SU-DHL-6 (cell line): Measurements from ENCODE around the gene MYH6.

Experiments
- CTCF ChIP-seq: fragments of 200-600 bp; sonication (generic); IDR thresholded peaks from one replicate; pipeline ENCODE4 v1.5.1; 2017; ENCODE audit warnings: antibody characterized with exemption, mild to moderate bottlenecking, low read length, moderate library complexity; ENCODE audit not compliant: insufficient read depth, poor library complexity, severe bottlenecking
- EZH2phosphoT487 ChIP-seq: fragments of 200-600 bp; sonication (generic), shearing (Covaris generic); conservative IDR thresholded peaks from 2 replicates; pipeline ENCODE4 v1.6.1; 2018; ENCODE audit warnings: mild to moderate bottlenecking, antibody characterized with exemption, low read length, moderate library complexity, mixed read lengths

- no peak for TF ChIP-seq CTCF
- TF ChIP-seq EZH2phosphoT487, result no peak
Observed at GRCh38 chr14:23404331-23404900, 3.7 kb downstream of the MYH6 start.
